ENCODE measurements around the gene EGFR.

Gene EGFR

GRCh38 chr7:55255496-55256445, 237.0 kb downstream of the EGFR start:
- DNase-seq, result peak; percentile 67

DNA sequence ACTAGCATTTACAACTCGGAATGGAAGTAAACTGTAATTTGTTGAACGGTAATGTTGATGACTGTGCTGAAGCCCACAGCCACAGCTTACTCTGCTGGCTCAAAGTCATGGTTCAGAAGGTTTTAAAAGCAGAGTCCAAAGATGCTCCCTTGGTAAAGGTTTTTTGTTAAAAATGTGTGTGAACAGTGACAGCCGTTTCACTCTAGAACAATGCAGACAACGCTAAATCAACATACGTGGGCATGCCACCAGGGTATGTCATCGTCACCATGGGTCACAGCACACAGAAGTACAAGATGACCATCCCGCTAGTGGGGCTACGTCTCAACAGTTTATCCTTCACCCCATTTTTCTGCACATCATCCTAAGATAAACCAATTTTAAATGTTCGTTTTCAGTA, 239.8 kb downstream of the EGFR start:
- no peak for DNase-seq

DNA sequence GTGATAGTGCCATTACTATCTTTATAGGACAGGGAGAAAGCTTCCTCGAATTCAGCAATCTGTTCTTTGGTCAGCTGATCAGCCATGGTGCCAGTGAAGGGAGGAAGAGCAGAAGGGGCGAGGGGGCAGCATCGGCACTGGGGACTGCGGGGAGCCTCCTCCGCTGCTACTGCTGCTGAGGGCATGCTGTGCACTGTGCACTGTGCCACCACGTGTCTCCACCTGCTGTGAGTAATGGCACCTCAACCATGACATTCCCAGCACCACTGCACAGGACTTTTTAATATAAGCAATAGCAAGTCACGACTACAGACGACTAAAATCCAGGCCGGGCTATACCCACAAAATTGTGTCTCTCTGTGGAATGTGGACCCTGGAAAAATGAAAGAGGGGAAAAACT, 241.4 kb downstream of the EGFR start:
- no peak for DNase-seq

DNA sequence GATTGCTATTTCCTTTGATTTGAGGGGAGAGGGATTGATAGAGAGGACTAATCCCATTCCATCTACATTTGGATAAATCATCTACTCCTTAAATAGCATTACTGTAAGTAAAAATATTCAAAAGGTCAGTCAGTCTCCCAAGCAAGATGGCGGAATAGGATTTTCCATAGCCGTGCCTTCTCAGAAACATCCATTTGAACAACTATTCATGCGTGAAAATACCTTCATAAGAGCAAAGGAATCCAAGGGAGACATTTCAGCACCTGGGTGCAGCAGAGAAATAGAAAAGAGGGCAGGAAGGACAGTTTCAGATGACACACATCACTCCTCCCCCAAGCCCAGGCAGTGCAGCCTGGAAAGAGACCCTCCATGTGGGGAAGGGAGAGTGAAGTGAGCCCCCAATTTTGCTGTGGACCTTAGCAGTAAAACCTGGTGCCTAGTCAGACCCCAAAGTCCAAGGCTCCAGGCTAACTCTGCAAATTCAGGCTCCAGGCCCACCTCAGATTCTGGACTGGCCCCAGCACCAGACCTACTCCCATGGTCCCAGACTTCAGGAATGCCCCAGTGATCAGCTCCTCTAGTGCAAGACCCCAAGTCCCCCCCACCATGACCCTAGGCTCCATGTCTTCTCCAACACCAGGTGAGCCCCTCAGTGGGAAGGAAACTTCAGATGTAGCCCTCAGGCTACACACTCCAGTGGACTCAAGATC, 242.0 kb downstream of the EGFR start:
- no peak for DNase-seq

Measured in NCI-H774 (cell line).